Cardiac muscle cell (in vitro differentiated cells and primary cell): ENCODE measurements around the gene BAZ1B. TPM values are rescaled to one million over a fixed set of nuclear protein-coding genes. Genes with fewer than 3 reads are reported as not detected.
"Not testable (repeated sequence)": the region's sequence is repeated elsewhere in the genome, so short reads cannot be mapped to it uniquely, and the experiment has no call there.

Experiments used
- DNase-seq, 2 donors: peaks; one replicate each; pipeline versions ENCODE4 v3.0.0 to v3.0.0-alpha.2; 2010 to 2017; ENCODE audit warnings: low read depth in 1 of 2, low spot score in 1 of 2
- H3K27ac ChIP-seq: fragments of 200-600 bp; sonication (generic); 2 replicates; pipeline ENCODE4 v1.5.1; 2016
- H3K27me3 ChIP-seq: fragments of 200-600 bp; sonication (generic); 2 replicates; pipeline ENCODE4 v1.6.0; 2016; ENCODE audit warnings: control low read depth
- H3K36me3 ChIP-seq: fragments of 200-600 bp; sonication (generic); 2 replicates; pipeline ENCODE4 v1.5.1; 2016; ENCODE audit warnings: control low read depth
- H3K4me1 ChIP-seq: fragments of 200-600 bp; sonication (generic); 2 replicates; pipeline ENCODE4 v1.8.1; 2017; ENCODE audit warnings: low read depth, mild to moderate bottlenecking, mixed run types
- H3K4me3 ChIP-seq: fragments of 200-600 bp; sonication (generic); 2 replicates; pipeline ENCODE4 v1.5.1; 2016; ENCODE audit warnings: mild to moderate bottlenecking
- H3K9me3 ChIP-seq: fragments of 200-600 bp; sonication (generic); 2 replicates; pipeline ENCODE4 v1.5.1; 2017; ENCODE audit warnings: low read depth, mild to moderate bottlenecking, control low read depth
- CTCF ChIP-seq: IDR thresholded peaks from 2 replicates; pipeline ENCODE4 v1.5.1; 2012; ENCODE audit warnings: low read depth, mild to moderate bottlenecking, low read length
- polyA plus RNA-seq: library from polyadenylated mRNA; unstranded; fragments of >200 nt; fragmentation: Nextera tagmentation; extraction: Ambion mirVana; gene quantifications from 2 replicates; pipeline ENCODE4 v1.2.1, GENCODE V29; 2016
- total RNA-seq: library from RNA; depleted of rRNA; stranded (reverse); fragments of >200 nt; gene quantifications from 2 replicates; pipeline ENCODE4 v1.2.3, GENCODE V29; 2016

BAZ1B gene
- total and polyA plus RNA-seq, 2 experiments from 2014 or later: 19.7 to 42.5 TPM

GRCh38 chr7:73503229-73503628 lies 18.9 kb downstream of the BAZ1B start:
- Histone ChIP-seq H3K27ac (no peak overlapping the region), H3K27me3 (no peaks in the 10 kb centered on the region), H3K36me3 (peaks cover 68% of the 10 kb centered on the region), H3K4me1 (no peaks in the 10 kb centered on the region), H3K4me3 (no peak overlapping the region), H3K9me3 (no peaks in the 10 kb centered on the region)
- DNase-seq: no peak
- no peak for TF ChIP-seq CTCF

- no peak overlapping the region for H3K27ac ChIP-seq
- H3K9me3 ChIP-seq: no peaks in the 10 kb centered on the region
- H3K4me1 ChIP-seq: no peaks in the 10 kb centered on the region
- peaks cover 75% of the 10 kb centered on the region for H3K36me3 ChIP-seq
- no peak for TF ChIP-seq CTCF
- no peaks in the 10 kb centered on the region for H3K27me3 ChIP-seq
- H3K4me3 ChIP-seq: no peak overlapping the region
- no peak for DNase-seq
Observed at GRCh38 chr7:73496626-73497025, 25.5 kb downstream of the BAZ1B start.

GRCh38 chr7:73495507-73495906 lies 26.6 kb downstream of the BAZ1B start:
- not testable (repeated sequence) for H3K4me1 ChIP-seq, H3K9me3 ChIP-seq
- peaks cover 79% of the 10 kb centered on the region for H3K36me3 ChIP-seq

GRCh38 chr7:73489976-73490375 lies 32.1 kb downstream of the BAZ1B start:
- DNase-seq: no peak
- TF ChIP-seq CTCF: no peak
- H3K4me3 ChIP-seq: no peak overlapping the region
- no peaks in the 10 kb centered on the region for H3K4me1 ChIP-seq
- no peak overlapping the region for H3K27ac ChIP-seq
- no peaks in the 10 kb centered on the region for H3K9me3 ChIP-seq
- peaks cover 71% of the 10 kb centered on the region for H3K36me3 ChIP-seq
- no peaks in the 10 kb centered on the region for H3K27me3 ChIP-seq

More at GRCh38 chr7:73495507-73495906, 26.6 kb downstream of the BAZ1B start:
- H3K4me3 ChIP-seq, H3K27ac ChIP-seq, H3K27me3 ChIP-seq, DNase-seq: not testable (repeated sequence)

- H3K4me3 ChIP-seq: no peak overlapping the region
- no peaks in the 10 kb centered on the region for H3K9me3 ChIP-seq
- no peak for TF ChIP-seq CTCF
- no peak for DNase-seq
- H3K4me1 ChIP-seq: no peaks in the 10 kb centered on the region
- H3K27me3 ChIP-seq: no peaks in the 10 kb centered on the region
- H3K36me3 ChIP-seq: peaks cover 58% of the 10 kb centered on the region
- no peak overlapping the region for H3K27ac ChIP-seq
Observed at GRCh38 chr7:73487486-73487885, 34.6 kb downstream of the BAZ1B start.

- no peaks in the 10 kb centered on the region for H3K9me3 ChIP-seq
- no peak overlapping the region for H3K4me3 ChIP-seq
- H3K4me1 ChIP-seq: peaks cover 2% of the 10 kb centered on the region
- no peaks in the 10 kb centered on the region for H3K27me3 ChIP-seq
- H3K27ac ChIP-seq: peak overlapping the region; percentile 54
- peaks cover 36% of the 10 kb centered on the region for H3K36me3 ChIP-seq
- no peak for DNase-seq
- no peak for TF ChIP-seq CTCF
Observed at GRCh38 chr7:73483171-73483570, 38.9 kb downstream of the BAZ1B start.
